ENCODE data around the gene TAS2R60.
"Not testable (repeated sequence)": the region's sequence is repeated elsewhere in the genome, so short reads cannot be mapped to it uniquely, and the experiment has no call there.

Gene TAS2R60

DNA sequence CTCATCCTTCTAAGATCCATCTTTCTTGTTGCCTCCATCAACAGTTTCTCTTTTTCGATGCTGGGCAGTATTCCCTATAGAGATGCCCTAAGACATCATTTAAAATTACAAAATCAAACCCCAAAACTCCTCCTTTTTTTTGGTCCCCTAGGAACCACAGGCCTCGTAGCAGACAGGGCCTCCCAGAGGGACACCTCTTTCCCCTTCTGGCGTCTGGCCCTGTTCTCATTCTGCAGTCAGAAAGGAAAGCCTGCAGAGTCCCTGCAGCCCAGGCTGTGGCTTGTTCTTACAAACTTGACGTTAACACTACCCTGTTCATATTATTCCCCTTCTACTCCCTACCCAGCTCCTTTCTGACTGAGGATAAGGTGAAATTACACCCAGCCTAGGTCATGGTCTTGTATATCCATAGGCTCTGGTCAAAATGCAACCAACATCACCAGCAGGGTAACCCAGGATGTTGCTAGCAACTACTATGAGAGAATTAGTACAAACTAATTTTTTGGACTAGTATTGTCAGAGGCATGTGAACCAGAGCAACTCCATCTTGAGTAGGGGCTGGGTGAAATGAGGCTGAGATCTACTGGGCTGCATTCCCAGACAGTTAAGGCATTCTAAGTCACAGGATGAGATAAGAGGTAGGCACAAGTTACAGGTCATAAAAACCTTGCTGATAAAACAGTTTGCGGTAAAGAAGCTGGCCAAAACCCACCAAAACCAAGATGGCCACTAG, 31.1 kb upstream of the TAS2R60 start:
- DNase-seq (ENCODE audit: low read depth), result no peak

DNA sequence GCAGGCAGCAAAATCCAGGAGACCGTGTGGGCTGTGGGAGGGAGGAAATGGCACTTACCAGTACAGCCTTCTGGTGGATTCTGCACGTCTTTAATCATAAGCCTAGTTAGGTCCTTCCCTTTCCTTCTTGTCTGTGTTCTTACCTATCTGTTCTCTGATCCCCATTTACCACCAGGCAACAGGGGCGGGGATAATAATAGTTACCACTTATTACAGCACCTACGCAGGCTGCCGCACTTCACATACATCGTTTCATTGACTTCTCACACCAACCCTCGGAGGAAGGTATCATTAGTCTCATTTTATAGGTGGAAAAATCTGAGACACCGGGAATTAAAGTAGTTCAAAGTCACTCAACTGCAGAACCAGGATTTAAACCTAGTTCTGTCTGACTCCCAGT, 30.1 kb upstream of the TAS2R60 start:
- DNase-seq (ENCODE audit: low read depth), result no peak

DNA sequence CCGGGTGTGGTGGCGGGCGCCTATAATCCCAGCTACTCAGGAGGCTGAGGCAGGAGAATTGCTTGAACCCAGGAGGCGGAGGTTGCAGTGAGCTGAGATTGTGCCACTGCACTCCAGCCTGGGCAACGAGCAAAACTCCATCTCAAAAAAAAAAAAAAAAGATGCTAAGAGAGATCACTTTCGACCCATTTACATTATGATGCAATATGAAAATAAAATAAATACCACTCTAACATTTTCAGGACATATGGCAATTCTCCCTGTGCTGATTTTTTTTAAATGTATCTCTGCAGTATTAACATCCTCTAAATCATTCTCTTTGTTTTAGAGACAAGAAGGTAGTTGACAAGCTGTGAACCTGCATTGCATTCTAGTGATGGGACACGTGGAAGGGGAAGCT, 28.0 kb upstream of the TAS2R60 start:
- DNase-seq (ENCODE audit: low read depth), result not testable (repeated sequence)

DNA sequence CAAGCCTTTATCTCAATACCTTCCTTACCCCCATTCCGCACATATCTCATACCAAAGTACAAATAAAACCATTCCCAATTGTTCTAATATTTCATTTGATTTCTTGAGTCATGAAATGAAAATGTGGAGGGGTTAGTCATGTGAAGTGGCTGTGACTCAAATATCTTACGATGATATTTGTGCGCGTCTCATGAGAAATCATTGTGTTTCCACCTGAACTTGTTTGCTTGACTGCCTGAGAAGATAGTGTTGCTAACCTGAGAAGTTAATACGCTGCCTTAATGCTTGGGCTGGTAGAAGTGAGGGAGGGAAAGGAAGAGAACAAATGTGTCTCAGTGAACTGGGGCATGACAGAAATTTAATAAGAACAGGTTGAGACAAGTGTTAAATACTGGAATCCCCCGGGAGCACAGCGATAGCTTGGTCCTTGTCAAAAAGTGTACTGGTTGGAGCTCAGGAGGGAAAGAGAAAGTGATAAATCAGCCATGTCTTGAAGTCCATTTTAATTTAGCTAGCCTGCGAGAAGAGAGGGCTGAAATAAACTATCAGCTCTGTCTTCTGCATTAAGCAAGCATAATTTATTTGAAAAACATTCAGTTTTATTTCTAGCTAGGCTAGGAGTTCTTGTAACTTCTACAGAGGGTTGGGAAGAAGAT, 27.4 kb upstream of the TAS2R60 start:
- no peak for DNase-seq (ENCODE audit: low read depth)

DNA sequence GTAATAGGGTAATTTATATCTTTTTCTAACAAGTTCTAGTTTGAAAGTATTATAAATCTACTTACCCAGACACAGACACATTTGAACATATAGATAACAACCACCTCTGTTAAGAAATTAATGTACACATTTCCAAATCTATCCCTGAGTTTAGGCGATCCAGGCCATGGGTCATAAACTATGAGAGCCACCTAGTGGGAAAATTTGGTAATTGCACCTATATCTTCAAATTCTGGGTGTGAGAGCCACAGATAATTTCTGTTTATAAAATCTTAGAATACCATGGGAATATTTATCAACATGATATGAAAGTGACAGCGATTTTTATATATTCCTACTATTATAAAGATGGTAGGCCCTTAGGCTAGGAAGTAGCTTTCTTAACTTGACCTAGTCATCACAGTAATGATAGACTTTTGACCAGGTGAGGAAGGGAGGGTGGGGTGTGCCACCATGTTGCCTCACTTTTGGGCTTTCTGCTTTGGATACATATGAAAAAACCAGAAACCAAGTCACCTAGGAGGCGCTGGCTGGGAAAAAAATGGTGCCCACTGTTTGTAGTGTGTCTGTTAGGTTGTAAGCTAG, 26.6 kb upstream of the TAS2R60 start:
- DNase-seq (ENCODE audit: low read depth), result no peak

DNA sequence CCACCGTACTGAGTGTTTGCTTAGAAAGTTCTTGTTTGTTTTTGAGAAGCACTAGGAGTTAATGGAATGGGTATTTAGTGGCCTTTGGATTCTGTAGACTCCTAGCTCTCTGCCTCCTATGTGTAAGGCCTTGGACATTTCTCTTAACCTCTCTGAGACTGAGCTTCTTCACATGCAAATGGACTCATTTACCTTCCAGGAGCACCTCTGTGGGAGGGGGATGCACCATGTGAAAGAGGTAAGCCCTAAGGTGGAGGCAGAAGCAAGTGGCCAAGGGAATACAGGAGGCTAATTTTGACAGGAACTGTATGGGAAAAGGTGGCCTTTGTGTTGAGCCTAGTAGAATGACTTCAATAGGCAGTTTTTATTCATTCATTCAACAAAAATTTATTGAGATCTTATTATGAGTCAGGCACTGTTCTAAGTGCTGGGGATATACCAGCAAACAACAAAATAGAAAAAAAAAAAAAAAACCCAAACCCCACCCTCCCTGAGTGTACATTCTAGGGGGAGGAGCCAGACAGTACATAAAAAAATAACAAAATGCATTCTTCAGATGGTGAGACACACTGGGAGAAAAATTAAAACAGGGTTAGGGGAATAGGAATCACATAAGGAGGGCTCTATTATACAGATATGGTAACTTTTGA, 25.4 kb upstream of the TAS2R60 start:
- no peak for DNase-seq (ENCODE audit: low read depth)

DNA sequence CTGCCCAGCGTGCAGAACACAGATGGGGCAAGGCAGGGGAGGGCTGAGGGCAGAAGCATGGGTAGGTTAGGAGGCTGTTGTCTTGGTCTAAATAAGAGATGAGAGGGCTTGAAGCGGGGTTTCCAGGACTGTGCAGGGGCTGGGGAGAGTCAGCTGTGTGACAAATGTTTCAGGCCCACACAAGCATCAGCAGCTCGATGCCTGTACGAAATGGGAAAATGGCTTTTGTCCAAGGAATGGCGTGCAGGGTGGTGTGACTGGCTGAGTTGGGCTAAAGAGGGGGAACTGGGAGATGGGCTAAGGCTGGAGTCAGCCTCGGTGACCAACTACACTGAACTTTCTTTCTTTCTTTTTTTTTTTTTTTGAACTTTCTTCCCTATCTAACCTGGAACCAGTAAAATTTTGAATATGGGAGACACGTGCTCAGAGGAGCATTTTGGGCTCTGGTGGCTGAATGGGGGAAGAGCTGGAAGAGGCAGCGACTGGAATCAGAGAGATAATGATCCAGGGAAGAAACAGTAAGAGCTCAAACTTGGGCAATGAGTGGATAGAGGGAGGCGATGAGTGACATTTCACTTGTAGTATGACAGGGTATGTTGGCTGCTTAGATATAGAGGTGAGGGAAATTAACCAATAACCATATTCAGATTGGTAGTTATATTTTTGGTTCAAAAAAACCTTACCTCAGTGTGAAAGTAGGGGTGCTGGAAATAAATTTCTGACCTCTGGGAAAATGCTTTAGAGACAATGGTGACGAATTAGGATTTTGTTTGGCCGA, 24.4 kb upstream of the TAS2R60 start:
- no peak for DNase-seq (ENCODE audit: low read depth)

DNA sequence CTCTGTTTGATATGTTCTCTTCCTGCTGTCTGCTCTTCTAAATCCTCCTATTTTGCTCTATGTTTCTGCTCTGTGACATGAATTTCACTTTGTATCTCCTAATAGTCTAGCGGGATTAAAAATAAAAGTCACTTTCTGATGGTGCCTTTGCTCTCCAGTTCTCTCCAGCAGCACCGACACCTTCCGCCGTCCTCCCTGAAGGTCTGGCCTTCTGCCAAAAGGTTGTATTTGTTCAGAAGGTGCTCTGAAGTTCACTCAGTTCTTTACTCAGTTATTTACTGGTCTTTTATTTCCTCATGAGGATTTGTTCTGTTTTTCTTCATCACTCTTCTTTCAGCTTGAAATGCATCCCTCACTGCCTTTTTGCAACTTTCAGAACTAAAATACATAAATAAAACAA, 23.4 kb upstream of the TAS2R60 start:
- no peak for DNase-seq (ENCODE audit: low read depth)

DNA sequence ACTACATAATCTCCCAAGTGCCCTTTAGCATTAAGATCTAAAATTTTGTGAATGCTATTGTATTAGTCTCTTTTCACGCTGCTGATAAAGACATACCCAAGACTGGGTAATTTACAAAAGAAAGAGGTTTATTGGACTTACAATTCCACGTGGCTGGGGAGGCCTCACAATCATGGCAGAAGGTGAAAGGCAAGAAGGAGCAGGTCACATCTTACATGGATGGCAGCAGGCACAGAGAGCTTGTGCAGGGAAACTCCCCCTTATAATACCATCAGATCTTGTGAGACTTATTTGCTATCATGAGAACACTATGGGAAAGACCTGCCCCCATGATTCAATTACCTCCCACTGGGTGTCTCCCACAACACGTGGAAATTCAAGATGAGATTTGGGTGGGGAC, 22.6 kb upstream of the TAS2R60 start:
- not testable (repeated sequence) for DNase-seq (ENCODE audit: low read depth)

DNA sequence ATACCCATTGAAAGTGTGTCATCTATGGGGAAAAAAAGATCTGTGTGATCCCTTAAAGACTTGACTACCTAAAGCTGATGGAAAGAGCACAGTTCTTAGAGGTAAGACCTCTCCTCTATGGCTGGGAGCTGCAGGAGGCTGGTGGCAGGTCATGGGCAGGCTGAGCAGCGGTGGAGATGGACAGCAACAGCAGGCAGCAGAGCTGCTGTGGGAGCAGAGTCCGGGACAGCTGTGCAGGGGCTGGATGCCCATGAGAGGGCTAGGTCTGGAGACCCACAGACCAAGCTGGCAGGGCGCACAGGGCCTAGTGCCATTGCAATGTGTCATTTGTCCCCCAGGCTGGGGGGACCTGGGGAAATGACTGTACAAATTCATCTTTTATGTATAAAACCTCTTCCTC, 21.2 kb upstream of the TAS2R60 start:
- no peak for DNase-seq (ENCODE audit: low read depth)

DNA sequence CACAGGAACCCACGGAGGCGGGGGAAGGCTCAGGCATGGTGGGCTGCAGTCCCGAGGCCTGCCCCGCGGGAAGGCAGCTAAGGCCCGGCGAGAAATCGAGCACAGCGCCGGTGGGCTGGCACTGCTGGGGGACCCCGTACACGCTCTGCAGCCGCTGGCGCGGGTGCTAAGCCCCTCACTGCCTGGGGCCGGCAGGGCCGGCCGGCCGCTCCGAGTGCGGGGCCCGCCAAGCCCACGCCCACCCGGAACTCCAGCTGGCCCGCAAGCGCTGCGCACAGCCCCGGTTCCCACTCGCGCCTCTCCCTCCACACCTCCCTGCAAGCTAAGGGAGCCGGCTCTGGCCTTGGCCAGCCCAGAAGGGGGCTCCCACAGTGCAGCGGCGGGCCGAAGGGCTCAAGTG, 18.8 kb upstream of the TAS2R60 start:
- not testable (repeated sequence) for DNase-seq (ENCODE audit: low read depth)

DNA sequence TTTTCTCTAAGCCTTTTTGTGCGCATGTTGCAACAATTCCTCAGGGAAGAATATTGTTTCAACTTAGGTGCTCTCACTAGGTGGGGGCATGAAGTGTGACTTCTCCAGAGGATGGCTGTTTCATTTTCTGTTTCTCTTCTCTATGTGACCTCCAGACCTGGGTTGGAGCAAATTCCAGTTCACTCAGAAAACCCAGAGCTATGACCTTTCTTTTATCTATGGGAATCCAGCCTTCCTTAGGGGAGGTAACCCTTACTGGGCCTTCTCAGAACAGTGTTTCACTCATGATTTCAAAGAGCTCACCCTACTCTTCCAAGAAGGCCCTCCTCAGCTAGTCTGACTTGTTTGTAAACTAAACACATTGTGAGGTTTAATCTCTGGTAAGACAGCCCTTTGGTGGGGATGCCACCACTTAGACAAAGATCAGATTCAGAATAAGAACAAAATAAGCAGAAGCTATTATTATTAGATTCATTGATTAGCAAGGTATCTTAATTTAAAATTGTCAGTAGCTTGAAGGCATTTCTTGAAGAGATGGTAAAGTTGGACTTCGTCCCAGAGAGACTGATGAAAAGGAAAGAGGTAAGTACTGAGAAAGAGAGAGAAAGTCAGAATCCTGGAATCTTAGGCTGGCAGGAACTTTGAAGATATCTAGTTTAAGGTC, 16.6 kb upstream of the TAS2R60 start:
- no peak for DNase-seq (ENCODE audit: low read depth)

DNA sequence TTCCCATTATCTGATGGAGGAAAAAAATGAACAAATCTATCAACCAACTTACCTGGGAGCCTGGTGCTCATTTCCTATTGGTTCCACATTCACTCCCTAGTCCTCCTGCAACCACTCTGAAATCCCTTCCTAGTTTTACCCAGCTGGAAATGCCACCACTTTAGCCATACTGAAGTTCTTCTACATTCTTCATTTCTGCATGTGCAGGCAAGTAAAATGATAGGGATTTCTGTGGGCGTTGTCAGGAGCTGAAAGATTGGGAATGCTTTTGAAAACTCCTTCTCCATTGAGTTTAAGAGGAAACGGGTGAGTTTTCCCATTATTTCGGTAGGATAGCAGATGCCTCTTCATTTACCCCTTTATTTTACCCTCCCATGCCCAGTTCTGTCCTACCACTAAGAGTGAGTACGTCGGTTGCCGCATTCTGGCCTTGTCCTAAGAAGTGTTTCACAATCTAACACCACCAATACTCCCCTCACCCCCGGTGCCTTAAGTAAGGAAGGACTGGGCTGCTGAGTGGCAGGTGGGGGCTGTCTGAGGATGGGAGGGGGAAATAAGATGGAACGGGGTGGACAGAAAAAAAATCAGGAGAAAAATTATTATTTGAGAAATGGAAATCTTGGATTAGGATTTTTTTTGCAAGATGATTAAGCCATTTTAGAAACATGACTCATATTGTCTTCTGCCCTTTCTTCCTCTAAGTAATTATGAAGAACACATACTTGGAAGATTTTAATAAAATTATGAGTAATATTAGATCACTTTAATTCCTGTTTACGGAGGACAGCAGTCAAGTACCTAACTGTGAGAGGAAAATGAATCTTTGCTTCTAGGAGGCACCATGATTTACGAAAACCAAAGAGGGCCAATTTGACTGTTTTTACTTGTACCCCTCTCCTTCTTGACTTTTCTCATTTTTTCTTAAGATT, 13.2 kb upstream of the TAS2R60 start:
- no peak for DNase-seq (ENCODE audit: low read depth)

DNA sequence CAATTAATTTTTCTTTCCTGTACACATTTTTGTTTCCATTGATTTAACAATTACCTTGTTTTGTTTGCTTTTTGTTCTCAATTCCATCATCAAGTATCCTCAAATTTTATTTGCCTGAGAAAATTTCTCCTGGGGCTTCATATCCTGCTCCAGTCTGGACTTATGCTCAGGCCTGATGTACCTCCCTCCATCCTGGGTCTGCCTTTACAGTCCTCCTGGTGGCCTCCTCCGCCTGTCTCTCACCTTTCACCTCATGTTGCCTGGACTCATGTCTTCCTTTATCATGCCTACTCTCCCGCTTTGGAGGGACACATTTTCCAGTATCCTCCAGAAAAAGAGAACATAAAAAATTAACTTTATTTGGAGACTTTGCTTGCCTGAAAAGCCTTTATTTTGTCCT, 12.1 kb upstream of the TAS2R60 start:
- no peak for DNase-seq (ENCODE audit: low read depth)

DNA sequence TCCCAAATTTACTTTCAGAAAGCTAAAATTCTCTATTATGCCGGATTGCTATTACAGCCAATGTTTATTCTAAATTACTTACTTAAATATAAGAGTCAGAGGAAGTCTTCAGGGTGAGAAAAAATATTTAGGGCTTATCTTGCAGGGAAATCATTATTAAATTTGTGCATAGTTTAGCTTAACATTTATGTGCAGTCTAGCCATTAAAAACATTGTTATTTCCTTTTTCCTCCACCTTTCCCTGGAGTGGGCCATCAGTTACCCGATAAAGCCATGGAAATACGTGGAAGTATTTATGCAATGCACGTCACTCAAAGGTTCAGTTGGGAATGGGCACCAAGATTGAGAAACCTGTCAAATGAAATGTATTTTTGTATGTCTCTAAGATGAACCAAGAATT, 9.5 kb upstream of the TAS2R60 start:
- no peak for DNase-seq (ENCODE audit: low read depth)

DNA sequence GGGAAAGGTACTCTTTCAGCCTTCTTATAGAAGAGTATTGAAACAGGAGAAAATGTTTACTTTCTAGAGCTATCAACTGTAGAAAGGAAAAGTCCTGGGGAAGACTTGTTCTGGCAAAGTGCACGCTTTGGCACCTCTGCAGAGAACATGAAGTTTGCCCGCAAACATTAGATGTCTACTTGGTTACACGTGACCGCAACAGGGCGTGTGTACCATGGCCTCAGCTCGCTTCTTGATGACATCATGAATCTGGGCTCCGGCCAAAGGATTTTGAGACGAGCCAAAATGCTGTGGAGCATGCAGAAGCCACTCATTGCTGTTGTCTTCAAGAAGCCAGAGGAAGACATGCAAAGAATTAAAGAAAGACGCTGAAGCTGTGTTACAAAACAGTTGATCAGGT, 8.6 kb upstream of the TAS2R60 start:
- DNase-seq (ENCODE audit: low read depth), result no peak

DNA sequence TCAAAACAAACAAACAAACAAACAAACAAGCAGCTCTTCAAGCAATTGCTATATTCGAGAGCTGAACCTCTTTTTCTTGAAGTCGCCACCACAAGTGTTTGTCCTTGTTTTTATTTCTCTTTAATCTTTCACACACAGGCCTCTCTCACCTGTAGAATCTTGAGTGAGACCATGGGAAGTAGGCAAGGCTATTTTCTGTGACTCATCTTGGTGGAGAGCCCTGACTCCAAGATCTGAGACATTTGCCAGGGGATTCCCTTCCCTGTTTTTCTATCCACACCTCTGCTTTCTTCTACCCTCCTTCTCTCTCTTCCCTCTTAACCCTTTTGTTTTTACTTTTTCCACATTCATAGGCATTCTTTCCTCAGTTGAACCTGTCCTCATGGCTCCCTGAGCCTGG, 8.0 kb upstream of the TAS2R60 start:
- DNase-seq (ENCODE audit: low read depth), result no peak

DNA sequence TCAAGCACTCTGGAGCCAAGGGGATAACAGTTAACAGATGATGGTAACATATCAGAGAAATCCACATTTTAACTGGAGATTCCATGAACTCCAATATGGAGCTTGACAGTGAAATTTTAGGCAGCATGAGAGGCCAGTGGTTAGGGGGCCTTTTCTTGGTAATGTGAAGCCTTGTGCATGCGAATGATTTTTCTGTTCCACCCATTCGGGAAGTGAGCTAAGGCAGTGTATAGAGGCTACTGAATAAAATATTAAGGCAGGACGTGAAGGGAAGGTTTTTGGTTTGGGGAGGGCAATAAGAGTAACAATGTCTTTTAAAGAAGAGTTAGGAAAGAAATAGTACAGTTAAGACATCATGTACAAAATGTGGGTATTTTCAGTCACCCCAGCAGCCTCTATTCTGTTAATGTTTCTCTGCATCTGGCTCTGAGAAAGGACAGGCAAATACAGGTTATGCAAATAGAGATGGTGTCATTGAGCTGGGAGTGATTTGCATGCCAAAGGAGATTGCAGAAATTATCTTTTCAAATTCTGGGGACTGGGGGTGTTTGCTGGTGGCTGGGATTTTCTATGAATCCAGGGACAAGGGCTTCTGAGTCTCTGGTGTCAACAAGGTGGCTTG, 6.8 kb upstream of the TAS2R60 start:
- no peak for DNase-seq (ENCODE audit: low read depth)

DNA sequence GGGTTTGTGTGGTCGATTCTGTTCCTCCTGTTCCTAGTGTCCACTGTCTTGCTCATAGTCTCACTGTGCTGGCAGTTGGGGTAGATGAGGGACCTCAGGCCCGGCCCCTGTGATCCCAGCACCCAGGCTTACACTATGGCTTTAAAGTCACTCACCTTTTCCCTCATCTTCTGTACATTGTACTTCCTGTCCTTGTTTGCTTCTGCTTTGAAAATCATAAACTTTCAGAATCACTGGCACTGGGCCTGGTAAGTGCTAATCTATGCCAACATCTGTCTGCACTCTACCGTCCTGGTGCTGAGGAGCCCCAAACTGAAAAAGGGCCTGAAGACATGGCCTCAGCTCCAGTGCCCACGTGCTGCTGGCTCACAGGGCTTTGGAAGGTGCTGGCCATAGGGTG, 5.7 kb upstream of the TAS2R60 start:
- DNase-seq (ENCODE audit: low read depth), result no peak

DNA sequence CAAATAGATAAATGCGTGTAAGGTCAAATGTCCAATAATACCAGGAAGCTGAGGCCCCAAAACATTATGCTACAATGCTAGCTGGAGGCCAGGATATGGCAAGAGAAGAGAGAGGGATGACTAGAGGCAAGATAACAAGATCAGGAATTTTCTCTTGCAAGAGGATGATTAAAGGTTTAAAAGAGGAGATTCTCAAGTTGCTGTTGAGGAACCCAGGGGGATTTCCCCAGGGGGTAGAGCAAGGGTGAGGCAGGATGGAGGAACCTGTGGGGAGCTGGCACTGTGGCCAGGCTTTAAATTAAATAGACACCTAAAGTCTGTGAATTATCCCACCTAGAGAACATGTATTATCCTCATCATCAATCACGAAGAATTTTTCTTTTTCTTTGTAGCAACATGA, 3.4 kb upstream of the TAS2R60 start:
- no peak for DNase-seq (ENCODE audit: low read depth)

Measured in activated T-cell treated with anti-CD3 and anti-CD28 coated beads for 1 hour (primary cell).